HG02884 (cell line): ENCODE measurements around the gene IFI30.

Experiments used
- ATAC-seq: cut with Tn5 transposase; IDR thresholded peaks from one replicate; pipeline ENCODE4 v1.9.1; 2021; ENCODE audit warnings: mild to moderate bottlenecking, moderate library complexity; ENCODE audit not compliant: unreplicated experiment

The IFI30 gene

DNA sequence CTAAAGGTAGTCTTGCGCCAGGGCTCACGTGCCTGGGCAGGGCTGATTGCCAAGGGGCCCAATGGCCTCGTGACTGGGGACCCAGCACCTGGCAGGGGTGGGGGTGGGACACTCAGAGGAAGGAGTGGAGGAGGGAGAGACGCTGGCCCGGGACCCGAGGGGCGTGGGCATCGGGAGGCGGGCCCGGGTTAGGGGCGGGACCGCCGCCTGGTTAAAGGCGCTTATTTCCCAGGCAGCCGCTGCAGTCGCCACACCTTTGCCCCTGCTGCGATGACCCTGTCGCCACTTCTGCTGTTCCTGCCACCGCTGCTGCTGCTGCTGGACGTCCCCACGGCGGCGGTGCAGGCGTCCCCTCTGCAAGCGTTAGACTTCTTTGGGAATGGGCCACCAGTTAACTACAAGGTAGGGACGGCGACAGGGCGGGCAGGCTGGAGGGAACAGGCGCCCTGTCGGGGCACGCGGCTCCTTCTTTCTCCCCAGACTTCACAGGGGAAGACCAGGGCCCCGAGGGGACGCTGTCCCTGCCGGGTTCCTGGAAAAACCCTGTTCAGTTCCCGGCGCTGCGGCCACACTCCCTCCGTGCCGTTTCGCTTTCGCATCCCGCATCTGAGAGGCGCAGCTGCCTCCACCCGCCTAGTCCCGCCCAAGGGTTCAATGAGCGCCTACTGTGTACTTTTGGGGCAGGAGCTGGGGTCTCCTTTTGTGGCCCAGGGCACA is at the start of gene IFI30:
Gene IFI30 (plus strand): TSS at position 242 of the 717 bp plus-strand sequence. CDS start 29 bp downstream, at position 271.
- ATAC-seq: peak; percentile 30

DNA sequence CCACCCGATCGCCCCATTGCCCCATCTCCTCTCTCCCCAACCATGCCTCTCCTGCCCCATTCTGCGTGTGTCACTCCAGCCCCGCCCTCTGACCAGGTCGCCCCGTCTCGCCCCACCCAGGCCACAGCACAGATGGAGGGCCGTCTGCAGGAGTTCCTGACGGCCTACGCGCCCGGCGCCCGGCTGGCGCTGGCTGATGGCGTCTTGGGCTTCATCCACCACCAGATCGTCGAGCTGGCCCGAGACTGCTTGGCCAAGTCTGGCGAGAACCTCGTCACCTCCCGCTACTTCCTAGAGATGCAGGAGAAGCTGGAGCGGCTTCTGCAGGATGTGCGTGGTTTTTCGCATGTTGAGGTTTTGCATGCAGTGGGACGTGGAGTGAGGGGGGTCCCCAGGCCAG is 49.8 kb upstream of the IFI30 start:
- no peak for ATAC-seq

DNA sequence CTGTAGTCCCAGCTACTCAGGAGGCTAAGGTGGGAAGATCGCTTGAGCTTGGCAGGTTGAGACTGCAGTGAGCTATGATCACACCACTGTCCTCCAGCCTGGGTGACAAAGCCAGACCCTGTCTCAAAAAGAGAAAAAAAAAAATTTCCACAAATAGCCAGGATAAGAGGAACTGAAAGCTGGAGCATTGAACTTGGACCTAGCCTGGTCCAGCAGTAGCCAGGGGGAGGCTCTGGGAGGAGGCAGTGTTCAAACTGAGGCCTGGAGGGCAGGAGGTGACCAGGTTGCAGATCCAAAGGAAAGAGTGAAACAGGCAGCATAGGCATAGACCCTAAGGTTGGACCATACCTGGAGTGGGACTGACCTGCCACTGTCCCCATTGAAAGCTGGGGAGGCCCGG is 47.5 kb upstream of the IFI30 start:
- ATAC-seq: no peak

GRCh38 chr19:18128044-18128443 is 45.6 kb upstream of the IFI30 start:
- ATAC-seq: no peak

DNA sequence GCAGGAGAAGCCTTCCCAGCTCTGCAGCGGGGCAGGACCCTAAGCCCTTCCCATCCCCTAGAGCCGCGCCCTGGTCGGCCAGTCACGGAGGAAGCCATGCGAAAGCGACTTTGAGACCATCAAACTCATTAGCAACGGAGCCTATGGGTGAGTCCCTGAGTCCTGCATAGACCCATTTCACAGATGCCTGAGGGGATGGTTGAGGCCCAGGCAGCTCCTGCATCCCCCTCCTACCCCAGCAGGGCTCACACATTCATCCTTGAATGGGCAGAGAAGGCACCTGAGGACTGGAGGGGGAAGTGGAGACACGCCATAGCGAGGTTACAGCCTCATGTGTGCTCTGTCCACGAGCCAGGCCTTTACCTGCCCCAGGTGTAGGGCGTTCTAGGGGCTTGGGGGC is 44.8 kb upstream of the IFI30 start:
- no peak for ATAC-seq

DNA sequence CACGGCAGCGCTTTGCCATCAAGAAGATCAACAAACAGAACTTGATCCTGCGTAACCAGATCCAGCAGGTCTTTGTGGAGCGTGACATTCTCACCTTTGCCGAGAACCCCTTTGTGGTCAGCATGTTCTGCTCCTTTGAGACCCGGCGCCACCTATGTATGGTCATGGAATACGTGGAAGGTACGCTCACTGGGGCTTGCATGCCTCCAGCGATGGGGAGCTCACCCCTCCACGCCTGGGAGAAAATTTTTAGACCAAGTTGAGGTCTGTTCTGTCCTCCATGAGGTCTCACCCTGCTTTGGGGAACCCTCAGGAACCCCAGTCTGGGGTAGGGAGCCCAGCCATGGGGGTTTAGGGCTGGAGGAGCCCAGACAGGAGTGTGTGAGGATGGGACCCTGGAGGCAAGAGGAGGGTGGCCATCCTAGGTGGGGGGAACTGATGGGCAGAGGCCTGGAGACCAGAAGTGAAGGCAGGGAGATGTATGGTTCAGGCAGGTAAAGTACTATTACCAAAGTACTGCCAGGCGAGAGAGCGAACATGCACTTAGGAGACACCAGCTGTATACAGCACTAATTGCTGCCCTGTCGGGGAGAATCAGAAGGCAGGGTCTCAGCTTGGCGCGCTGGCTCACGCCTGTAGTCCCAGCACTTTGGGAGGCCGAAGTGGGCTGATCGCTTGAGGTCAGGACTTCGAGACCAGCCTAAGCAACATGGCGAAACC is 42.9 kb upstream of the IFI30 start:
- no peak for ATAC-seq

DNA sequence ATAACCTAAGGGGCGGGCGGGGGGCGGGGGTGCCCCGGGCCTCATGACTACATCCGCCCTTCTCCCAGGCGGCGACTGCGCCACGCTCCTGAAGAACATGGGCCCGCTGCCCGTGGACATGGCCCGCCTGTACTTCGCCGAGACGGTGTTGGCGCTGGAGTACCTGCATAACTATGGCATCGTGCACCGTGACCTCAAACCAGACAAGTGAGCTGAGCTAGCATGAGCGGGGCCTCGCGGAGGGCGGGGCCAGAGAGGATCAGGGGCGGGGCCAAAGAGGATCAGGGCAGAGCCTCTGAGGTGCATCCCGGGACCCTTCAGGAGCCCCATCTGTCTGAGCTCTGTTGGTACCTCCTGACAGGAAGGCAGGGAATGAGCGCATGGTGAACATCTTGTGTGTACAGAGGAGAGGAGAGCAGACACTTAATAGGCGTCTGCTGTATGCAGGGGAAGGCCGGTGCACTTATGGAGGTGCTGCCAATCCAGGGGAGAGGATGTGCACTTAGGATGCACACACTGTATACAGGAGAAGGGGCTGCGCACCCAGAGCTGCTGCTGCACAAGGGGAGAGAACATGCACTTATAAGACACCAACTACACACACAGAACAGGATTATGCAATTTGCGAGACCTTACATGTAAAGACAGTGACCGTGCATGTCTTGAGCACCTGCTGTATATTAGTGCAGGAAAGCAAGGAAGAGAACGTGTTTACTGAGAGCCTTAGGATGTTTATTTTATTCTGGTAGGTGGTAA is 41.6 kb upstream of the IFI30 start:
- ATAC-seq: no peak

- no peak for ATAC-seq
Measured at GRCh38 chr19:18135712-18136584, 37.7 kb upstream of the IFI30 start.

GRCh38 chr19:18137242-18137641 is 36.4 kb upstream of the IFI30 start:
- no peak for ATAC-seq

- ATAC-seq: no peak
Measured at GRCh38 chr19:18137657-18138339, 35.8 kb upstream of the IFI30 start.

- no peak for ATAC-seq
Measured at GRCh38 chr19:18140473-18140872, 33.1 kb upstream of the IFI30 start.

- no peak for ATAC-seq
Measured at GRCh38 chr19:18141031-18141430, 32.6 kb upstream of the IFI30 start.

GRCh38 chr19:18143902-18144301 is 29.7 kb upstream of the IFI30 start:
- ATAC-seq: no peak

DNA sequence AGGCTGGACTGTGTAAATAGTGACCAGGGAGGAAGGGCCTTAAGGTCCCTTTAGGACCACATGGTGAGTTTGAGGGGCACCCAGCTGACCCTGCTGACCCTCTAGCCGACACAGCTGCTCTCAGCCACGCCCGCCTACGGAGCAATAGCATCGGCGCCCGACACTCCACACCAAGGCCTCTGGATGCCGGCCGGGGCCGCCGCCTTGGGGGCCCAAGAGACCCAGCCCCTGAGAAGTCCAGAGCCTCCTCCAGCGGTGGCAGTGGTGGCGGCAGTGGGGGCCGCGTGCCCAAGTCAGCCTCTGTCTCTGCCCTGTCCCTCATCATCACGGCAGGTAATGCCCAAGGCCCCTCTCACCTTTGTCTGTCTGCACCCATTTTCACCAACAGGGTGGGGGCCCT is 29.3 kb upstream of the IFI30 start:
- ATAC-seq: no peak

DNA sequence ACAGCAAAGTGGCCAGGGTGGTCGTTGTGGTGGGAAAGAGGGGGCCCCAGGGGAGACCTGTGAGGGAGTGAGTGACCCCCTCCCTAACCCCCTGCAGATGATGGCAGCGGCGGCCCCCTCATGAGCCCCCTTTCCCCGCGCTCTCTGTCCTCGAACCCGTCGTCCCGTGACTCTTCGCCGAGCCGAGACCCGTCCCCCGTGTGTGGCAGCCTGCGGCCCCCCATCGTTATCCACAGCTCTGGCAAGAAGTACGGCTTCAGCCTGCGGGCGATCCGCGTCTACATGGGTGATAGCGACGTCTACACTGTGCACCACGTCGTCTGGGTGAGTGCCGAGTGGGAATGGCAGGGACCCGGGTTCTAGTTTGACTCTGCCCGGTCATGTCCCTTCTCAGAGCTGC is 28.7 kb upstream of the IFI30 start:
- no peak for ATAC-seq

GRCh38 chr19:18145391-18145999 is 28.1 kb upstream of the IFI30 start:
- ATAC-seq: no peak

DNA sequence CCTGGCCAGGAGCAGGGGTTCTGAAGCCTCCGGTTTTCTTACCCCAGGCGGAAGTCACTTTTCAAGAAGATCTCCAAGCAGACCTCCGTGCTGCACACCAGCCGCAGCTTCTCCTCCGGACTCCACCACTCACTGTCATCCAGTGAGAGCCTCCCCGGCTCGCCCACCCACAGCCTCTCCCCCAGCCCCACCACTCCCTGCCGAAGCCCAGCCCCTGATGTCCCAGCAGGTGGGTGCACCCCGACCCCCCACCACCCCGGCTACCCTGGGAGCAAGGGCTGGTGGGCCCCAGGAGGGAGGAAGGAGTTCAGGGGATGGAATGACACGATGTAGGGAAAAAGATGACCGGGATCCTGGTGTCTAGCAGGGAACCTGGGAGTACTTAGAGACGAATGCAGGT is 26.2 kb upstream of the IFI30 start:
- ATAC-seq: no peak

- no peak for ATAC-seq
Measured at GRCh38 chr19:18149596-18149975, 24.0 kb upstream of the IFI30 start.

GRCh38 chr19:18150776-18151624 is 22.6 kb upstream of the IFI30 start:
- ATAC-seq: no peak
